HUES6 (cell line): ENCODE results near the gene PHGDH.

ENCODE experiments used
- H3K27ac ChIP-seq: 2 replicates; pipeline ENCODE4 v1.7.0; 2013; ENCODE audit warnings: low read depth, mild to moderate bottlenecking, low read length, inconsistent platforms
- H3K27me3 ChIP-seq: 2 replicates; pipeline ENCODE4 v1.6.1; 2013; ENCODE audit warnings: low read length; ENCODE audit not compliant: control insufficient read depth, insufficient read depth
- H3K36me3 ChIP-seq: 2 replicates; pipeline ENCODE4 v1.6.1; 2013; ENCODE audit warnings: low read length; ENCODE audit not compliant: control insufficient read depth, insufficient read depth
- H3K4me1 ChIP-seq: 2 replicates; pipeline ENCODE4 v1.6.1; 2013; ENCODE audit warnings: low read length; ENCODE audit not compliant: control insufficient read depth, insufficient read depth
- H3K4me3 ChIP-seq: 2 replicates; pipeline ENCODE4 v1.5.1; 2013; ENCODE audit warnings: low read depth, low read length
- H3K9ac ChIP-seq: one replicate; pipeline ENCODE4 v1.6.1; 2013; ENCODE audit warnings: mild to moderate bottlenecking, low read length
- H3K9me3 ChIP-seq: 2 replicates; pipeline ENCODE4 v1.6.1; 2013; ENCODE audit warnings: low read depth, low read length; ENCODE audit not compliant: control insufficient read depth, insufficient read depth

Gene PHGDH

GRCh38 chr1:119762953-119763352, 51.2 kb downstream of the PHGDH start:
- Histone ChIP-seq H3K9ac (no peak overlapping the region), H3K36me3 (no peaks in the 10 kb centered on the region), H3K4me1 (no peaks in the 10 kb centered on the region), H3K4me3 (no peak overlapping the region), H3K27ac (no peak overlapping the region), H3K9me3 (no peaks in the 10 kb centered on the region), H3K27me3 (peaks cover 11% of the 10 kb centered on the region; the same call in 1 of the 2 replicates)

- Histone ChIP-seq H3K4me3 (no peak overlapping the region), H3K27me3 (peaks cover 17% of the 10 kb centered on the region; the same call in 1 of the 2 replicates), H3K9ac (no peak overlapping the region), H3K9me3 (no peaks in the 10 kb centered on the region), H3K27ac (no peak overlapping the region), H3K4me1 (no peaks in the 10 kb centered on the region; the same call in 1 of the 2 replicates), H3K36me3 (no peaks in the 10 kb centered on the region)
Measured at GRCh38 chr1:119764220-119764619, 52.5 kb downstream of the PHGDH start.

- H3K9me3 ChIP-seq, result no peaks in the 10 kb centered on the region
- no peaks in the 10 kb centered on the region; the same call in 1 of the 2 replicates for H3K4me1 ChIP-seq
- H3K36me3 ChIP-seq, result no peaks in the 10 kb centered on the region
- H3K27me3 ChIP-seq, result peaks cover 17% of the 10 kb centered on the region; the same call in 1 of the 2 replicates
- H3K9ac ChIP-seq, result no peak overlapping the region
- H3K4me3 ChIP-seq, result no peak overlapping the region
- no peak overlapping the region for H3K27ac ChIP-seq
Measured at GRCh38 chr1:119766374-119766794, 54.6 kb downstream of the PHGDH start.

GRCh38 chr1:119767486-119767885, 55.8 kb downstream of the PHGDH start:
- no peak overlapping the region for H3K27ac ChIP-seq
- H3K9me3 ChIP-seq, result no peaks in the 10 kb centered on the region
- no peaks in the 10 kb centered on the region for H3K36me3 ChIP-seq
- peaks cover 17% of the 10 kb centered on the region; the same call in 1 of the 2 replicates for H3K27me3 ChIP-seq
- H3K4me1 ChIP-seq, result no peaks in the 10 kb centered on the region; the same call in 1 of the 2 replicates
- no peak overlapping the region for H3K9ac ChIP-seq
- no peak overlapping the region for H3K4me3 ChIP-seq

DNA sequence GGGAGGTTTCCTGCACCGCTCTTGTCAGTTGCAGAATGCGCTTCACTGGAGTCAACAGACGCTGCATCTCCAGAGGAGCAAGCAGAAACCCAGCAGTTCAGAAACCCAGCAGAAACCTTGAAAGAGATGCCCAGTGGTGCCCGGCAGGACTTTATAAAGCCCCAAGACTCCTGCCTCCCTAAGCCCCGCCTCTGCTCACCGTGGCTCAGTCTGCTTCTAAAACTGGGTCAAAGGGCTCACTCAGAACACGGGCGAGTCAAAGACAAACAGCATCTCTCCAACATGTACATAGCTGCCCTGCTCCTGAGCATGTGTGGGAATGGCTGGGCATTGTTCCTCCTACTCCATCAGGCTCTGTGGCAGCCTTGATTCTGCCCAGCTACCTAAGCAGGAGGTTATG, 57.0 kb downstream of the PHGDH start, which contains the start of gene HMGCS2:
TSS of gene HMGCS2 (minus strand) at position 128 of the 400 bp plus-strand sequence. CDS start at position 67, 61 bp downstream.
- H3K36me3 ChIP-seq, result no peaks in the 10 kb centered on the region
- no peak within 1 kb of the TSS for H3K9ac ChIP-seq
- peaks cover 17% of the 10 kb centered on the region; the same call in 1 of the 2 replicates for H3K27me3 ChIP-seq
- peaks cover 11% of the 10 kb centered on the region for H3K4me1 ChIP-seq
- no peaks in the 10 kb centered on the region for H3K9me3 ChIP-seq
- no peak within 1 kb of the TSS for H3K4me3 ChIP-seq
- H3K27ac ChIP-seq, result no peak within 1 kb of the TSS

DNA sequence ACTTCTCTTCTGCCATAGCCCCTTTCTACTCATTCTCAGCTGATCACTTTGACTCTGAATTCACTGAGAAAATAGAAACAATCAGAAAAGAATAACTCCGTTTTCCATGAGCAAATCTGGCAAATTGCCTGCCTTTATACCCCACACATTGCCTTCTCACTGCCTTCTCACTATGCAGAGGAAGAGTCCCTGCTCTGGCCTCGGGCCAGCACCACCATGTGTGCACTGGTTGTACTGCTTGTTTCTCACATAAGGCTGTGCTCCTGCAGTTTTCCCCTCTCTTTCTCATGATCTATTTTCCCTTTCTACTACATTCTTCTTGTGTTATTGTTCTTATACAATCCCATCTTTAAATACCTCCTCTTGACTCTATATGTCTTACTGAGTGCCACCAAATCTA, 59.3 kb downstream of the PHGDH start:
- no peak overlapping the region for H3K4me3 ChIP-seq
- no peak overlapping the region for H3K9ac ChIP-seq
- H3K4me1 ChIP-seq, result peaks cover 17% of the 10 kb centered on the region
- no peaks in the 10 kb centered on the region for H3K9me3 ChIP-seq
- H3K27ac ChIP-seq, result no peak overlapping the region
- peaks cover 17% of the 10 kb centered on the region; the same call in 1 of the 2 replicates for H3K27me3 ChIP-seq
- H3K36me3 ChIP-seq, result no peaks in the 10 kb centered on the region

GRCh38 chr1:119771770-119772169, 60.0 kb downstream of the PHGDH start:
- peaks cover 13% of the 10 kb centered on the region; the same call in 1 of the 2 replicates for H3K27me3 ChIP-seq
- no peaks in the 10 kb centered on the region for H3K36me3 ChIP-seq
- H3K4me3 ChIP-seq, result no peak overlapping the region
- no peak overlapping the region for H3K9ac ChIP-seq
- peaks cover 17% of the 10 kb centered on the region for H3K4me1 ChIP-seq
- H3K9me3 ChIP-seq, result no peaks in the 10 kb centered on the region
- no peak overlapping the region for H3K27ac ChIP-seq

DNA sequence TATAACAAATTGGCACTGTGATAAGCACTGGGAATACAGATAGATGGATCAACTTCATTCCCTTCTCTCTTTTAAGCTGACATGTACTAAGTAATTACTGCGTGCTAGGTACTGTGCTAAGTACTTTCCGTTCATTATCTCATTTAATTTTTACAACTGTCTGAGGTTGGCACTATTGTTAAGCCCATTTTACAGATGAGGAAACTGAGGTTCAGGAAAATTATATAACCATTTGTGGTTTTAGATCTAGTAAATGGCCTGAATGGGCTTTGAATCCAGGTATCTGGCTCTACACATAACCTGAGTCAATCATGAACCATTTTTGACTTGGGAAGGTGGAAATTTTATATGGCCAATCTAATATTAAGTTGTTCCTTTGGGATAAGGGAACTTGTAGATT, 60.6 kb downstream of the PHGDH start:
- no peak overlapping the region for H3K4me3 ChIP-seq
- H3K36me3 ChIP-seq, result no peaks in the 10 kb centered on the region
- H3K9me3 ChIP-seq, result no peaks in the 10 kb centered on the region
- H3K27me3 ChIP-seq, result peaks cover 8% of the 10 kb centered on the region; the same call in 1 of the 2 replicates
- H3K27ac ChIP-seq, result no peak overlapping the region
- H3K4me1 ChIP-seq, result peaks cover 17% of the 10 kb centered on the region
- H3K9ac ChIP-seq, result no peak overlapping the region

DNA sequence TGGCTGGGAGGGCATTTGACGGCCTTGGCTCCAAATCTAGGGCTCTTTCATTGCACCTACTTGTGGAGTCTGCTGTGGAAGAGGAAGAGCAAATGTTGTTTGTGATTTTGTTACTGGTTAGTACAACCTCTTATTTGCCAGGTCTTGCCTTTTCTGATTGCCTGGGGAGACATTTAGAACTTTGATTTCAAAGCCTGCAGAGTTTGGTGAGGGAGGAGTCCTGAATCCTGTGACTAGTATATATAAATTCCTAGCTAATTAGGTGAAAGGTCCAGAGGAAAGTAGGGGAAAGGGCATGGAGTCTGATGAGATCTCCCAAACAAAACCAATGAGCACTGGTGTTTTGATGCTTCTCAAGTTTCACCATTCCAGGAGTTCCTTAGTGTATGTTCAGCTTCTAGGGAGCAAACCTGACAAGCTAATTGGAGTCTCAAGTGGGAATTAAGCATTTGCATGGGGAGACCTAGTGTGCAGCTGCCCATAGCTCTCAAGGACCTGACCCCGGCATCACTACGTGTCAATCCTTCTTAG, 62.0 kb downstream of the PHGDH start:
- Histone ChIP-seq H3K4me3 (no peak overlapping the region), H3K27ac (no peak overlapping the region), H3K27me3 (no peaks in the 10 kb centered on the region), H3K36me3 (no peaks in the 10 kb centered on the region), H3K4me1 (peaks cover 17% of the 10 kb centered on the region), H3K9me3 (no peaks in the 10 kb centered on the region), H3K9ac (no peak overlapping the region)

DNA sequence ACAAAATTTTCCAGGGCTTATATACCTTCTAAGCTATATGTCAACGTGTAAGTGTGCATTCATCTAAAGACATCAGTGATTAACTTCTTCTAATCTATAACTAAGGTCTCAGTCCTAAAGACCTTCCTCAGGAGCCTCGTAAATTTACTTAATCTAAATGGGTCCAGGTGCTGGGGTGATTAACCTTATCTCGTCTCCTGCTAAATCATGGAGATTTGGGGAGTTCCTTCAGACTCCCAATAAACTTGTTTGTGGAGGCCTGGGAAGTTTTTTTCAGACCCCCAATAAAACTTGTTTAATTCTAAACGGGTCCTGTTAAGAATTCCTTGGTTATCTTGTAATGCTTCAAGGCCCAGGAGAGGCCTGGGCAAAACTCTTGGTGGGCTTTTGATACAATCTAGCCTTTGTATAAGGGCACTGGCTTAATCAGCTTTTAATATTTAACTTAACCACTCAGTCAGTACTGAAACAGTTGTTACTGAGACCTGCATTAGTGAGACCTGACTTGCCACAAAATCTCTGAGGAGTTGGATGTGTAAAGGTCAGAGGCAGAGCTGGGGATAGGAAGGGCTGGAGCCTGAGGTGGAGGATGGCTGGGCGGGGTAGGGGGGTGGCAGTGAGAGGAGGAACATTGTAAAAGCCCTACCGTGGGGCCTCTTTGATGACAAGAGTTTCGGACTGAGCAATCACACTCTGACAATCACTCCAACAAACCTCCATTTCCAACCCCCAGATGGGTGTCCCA, 63.2 kb downstream of the PHGDH start:
- H3K4me1 ChIP-seq, result peaks cover 17% of the 10 kb centered on the region
- no peaks in the 10 kb centered on the region for H3K27me3 ChIP-seq
- H3K36me3 ChIP-seq, result no peaks in the 10 kb centered on the region
- H3K9me3 ChIP-seq, result no peaks in the 10 kb centered on the region
- no peak overlapping the region for H3K4me3 ChIP-seq
- H3K27ac ChIP-seq, result no peak overlapping the region
- no peak overlapping the region for H3K9ac ChIP-seq

DNA sequence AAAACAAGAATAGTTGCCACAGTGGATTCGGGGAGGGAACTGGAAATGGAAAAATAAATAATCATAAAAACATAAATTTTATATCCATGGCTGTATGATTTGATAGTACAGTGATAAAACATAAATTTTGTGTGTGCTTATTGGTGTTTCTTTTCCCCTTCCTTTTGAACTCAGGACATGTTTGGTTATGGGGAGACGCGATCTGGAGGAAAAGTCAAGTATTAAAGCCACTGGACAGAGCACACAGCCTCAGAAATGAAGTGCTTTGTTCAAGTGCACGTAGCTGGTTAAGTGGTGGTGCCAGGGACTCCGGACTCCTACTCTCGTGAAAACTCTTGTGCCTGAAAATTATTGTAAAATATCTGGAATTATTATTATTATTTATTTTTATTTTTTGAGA, 66.6 kb downstream of the PHGDH start:
- no peaks in the 10 kb centered on the region for H3K9me3 ChIP-seq
- H3K27me3 ChIP-seq, result no peaks in the 10 kb centered on the region
- H3K27ac ChIP-seq, result no peak overlapping the region
- H3K9ac ChIP-seq, result no peak overlapping the region
- H3K36me3 ChIP-seq, result no peaks in the 10 kb centered on the region
- H3K4me3 ChIP-seq, result no peak overlapping the region
- H3K4me1 ChIP-seq, result peaks cover 10% of the 10 kb centered on the region
